Lung microvascular endothelial cell (primary cell): ENCODE measurements around the gene CHRND. TPM values are rescaled to one million over a fixed set of nuclear protein-coding genes. Genes with fewer than 3 reads are reported as not detected.

ENCODE experiments used
- DNase-seq, 2 donors: peaks; one replicate each; pipeline versions ENCODE4 v3.0.0 to v3.0.0-alpha.2; 2010; ENCODE audit warnings: low read depth in 2 of 2
- total RNA-seq: library from RNA; depleted of rRNA; stranded (reverse); fragments of >200 nt; gene quantifications from 2 replicates; pipeline ENCODE4 v1.2.1, GENCODE V29; 2014

CHRND gene
- total RNA-seq, 1 donor from 2014 or later: not detected

DNA sequence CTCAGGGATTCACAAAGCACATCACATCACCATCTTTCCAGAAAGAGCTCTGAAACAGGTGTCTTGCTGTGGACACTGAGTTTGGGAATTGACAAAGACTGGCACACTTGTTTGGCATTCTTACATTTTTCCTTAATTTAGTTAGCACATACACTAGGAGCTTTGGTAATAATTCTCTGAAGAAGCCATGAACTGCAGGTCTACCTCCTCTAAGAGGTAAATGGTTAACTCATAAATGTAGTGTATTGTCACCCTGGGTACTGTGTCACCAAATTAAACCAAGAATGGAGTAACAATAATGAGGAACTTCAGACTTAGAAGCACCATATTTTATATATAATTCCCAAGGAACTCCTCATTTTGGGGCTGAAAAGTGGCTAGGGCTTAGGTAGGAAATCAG lies 47.1 kb downstream of the CHRND start:
- no peak for DNase-seq

DNA sequence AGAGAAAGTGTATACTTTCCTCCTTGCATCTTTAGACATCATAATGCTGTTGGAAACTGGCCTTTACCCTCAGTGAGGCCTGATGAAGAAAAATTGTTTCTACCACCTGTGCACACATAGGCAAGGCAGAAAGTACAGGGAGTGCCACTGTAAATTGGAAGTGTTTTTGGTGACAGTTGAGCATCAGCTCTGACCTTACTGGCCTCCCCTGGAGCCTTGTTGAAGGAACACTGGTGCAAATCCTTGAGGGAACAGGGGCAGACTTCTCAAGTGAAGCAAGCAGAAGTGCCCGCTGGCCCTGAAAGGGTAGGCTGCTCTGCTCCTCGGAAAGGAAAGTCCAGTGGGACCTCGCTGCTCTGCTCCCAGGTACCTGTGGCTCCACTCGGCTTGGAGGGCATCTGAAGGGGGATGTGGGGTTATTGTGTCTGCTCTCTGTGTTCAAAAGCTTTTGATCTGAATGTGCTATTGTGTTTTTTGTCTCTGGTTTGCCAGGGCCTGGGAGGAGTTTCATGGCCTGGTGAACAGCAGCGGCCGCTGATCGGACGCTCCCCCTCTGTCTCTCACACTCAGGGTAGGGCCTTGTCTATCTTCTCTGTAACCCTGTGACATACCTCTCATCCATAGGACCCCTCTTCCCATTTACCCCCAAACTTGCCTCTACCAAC lies 47.9 kb downstream of the CHRND start:
- DNase-seq: no peak

DNA sequence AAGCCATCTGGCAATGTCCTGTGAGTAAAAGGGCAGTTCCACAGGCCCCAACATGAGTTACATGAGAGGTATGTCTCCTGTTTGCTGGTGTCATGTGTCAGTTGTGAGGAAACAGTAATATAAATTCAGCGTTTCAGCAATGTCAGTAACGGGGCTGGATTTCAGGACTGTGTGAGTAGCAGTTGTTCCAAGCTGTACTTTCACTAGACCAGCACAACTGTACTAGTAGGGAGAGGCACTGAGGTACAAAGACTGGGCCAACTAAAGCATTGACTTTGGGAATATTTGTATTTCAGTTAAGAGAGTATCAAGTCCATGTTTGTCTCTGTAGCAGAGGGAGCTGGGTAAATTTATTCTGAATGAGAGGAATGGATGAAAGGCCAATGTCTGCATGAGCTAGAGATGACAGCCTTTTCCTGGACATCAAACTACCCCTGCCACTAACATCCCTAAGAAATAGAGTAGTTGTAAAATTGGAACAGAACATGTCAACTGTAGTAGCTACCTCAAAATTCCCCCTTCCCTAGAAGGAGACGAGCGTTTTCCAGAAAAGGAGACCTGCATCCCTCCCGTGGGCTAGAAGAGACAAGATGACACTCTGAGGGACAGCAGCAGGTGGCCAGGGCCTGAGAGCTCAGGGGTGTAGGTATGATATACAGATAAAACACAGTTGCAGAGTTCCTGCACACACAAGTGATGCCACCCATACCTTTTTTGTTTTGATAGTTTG lies 48.9 kb downstream of the CHRND start:
- no peak for DNase-seq

DNA sequence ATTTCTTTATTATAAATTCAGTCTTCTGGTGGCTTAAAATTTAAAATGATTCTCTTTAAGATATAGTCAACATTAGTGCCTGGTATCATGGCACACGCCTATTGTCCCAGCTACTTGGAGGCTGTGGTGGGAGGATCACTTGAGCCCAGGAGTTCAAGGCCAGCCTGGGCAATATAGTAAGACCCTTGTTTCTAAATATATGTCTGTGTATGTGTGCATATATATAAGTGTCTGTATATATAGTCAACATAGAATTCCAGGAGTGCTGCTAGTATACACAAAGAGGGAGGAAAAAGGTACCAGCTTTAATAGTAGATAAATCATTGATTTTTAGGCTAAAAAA lies 49.4 kb downstream of the CHRND start:
- no peak for DNase-seq

DNA sequence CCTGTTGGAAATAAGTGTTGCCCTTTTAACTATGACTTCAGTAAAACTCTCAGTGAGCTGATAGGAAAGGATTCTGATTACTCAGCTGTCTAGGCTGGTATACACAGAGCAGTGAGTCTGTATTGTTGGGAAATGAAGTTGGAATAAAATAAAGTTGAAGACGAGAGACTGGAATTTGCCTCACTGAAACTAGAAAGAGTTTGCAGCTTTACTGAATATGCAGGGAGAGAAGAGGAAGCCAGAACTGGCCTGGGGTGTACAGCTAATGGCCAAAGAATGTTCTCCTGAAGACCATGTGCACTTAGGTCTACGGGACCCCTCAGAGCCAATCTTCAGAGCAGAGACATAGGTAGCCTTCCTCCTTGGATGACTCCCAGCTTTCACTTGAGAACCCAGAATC lies 51.0 kb downstream of the CHRND start:
- DNase-seq: no peak

DNA sequence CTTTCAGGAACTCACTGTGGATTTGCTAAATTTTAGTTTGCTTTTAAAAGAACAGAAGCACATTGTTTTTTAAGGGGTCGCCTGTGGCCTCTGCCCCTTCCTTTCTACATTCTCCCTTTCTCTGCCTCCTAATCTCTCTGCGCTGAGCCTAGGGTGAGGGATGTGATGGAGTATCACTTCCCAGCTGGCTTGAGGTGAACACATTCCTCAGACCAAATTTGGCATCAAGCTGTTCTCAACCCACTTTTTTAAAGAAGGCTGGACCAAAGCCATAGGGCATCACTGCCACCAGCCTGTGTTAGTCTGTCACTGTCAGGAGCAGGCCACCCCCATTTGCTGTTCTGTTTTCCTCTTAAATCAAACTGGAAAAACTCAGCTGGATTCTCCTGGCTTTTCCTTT lies 51.9 kb downstream of the CHRND start:
- no peak for DNase-seq

DNA sequence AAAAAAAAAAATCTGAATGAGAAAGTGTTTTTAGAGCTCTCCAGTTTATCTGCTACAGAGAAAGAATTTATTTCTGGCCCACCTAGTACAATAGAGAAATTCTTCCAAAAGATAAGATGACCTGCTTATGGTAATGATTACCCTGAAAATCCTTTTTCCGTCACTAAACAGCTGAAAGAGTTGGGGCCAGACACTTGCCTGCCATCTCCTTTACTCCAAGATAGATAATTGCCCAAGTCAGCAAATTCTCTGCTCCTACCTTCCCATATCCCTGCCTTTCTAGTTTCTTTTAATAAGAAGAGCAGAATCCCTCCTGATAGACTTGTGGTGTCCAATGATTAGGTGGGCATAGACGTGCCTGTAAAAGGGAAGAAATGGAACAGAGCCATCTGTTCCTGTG lies 52.7 kb downstream of the CHRND start:
- DNase-seq: no peak

DNA sequence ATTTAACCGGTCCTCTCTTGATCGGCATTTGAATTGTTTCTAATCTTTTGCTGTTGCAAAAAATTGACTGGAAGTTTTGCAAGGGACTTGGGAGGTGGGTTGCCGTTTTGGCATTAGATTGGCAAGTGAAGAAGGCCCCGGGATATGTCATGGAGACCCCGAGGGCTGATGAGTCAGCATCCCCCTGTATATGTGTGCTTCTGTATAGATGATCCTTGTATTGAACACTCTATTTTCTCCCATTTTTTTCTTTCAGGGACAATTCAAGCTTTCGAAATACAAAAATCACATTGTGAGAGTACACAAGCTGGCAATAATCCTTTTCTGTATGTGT lies 54.7 kb downstream of the CHRND start:
- no peak for DNase-seq

DNA sequence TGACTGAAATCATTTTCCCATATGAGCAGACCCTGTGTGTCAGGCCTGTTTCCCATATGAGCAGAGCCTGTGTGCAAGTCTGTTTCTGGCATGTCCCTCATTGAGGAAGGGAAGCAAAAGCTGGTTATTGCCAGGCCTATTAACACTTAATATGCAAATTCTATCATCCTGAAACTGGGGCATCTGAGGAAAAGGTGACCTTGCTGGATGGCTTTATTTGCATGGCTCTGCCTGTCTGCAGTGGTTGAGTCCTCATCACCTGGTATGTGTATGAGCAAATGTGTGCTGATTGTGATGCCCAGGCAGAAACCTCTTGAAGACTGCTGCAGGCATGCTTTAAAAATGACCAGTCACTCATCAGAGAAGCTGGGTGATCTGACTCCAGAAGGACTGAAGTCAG lies 55.8 kb downstream of the CHRND start:
- no peak for DNase-seq

DNA sequence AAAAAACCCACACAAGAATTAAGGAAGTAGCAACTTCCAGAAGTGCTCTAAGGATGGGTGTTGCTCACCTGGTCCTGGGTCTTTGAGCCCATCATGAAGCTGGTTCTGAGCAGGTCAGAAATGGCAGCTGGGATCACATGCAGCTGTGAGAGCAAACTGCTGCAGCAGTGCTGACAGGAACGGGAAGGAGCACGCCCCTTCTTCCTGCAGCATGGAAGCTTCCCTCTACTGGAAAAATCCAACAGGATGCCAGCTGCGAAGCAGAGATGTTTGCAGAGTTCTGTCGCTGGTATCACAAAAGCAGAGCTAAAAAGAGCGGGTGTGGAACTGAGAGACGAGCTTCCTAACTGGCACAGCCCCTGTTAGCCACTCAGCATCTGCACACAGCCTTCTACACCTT lies 58.3 kb downstream of the CHRND start:
- DNase-seq: peak; percentile 28 to 79

Other genes with a start within 250 kb of the CHRND start
- not detected in 2 replicates for gene ALPP, start 147.4 kb upstream of the CHRND start, total RNA-seq
- gene ALPG, start 119.3 kb upstream of the CHRND start, total RNA-seq: not detected in 2 replicates
- gene ALPI, start 70.0 kb upstream of the CHRND start, total RNA-seq: not detected in 2 replicates
- under 0.01 TPM in 1 of 2 replicates, not detected in the other for gene ECEL1, start 38.3 kb upstream of the CHRND start, total RNA-seq
- not detected in 2 replicates for gene PRSS56, start 5.8 kb upstream of the CHRND start, total RNA-seq
- not detected in 2 replicates for gene CHRNG, start 13.5 kb downstream of the CHRND start, total RNA-seq
- gene TIGD1, start 24.4 kb downstream of the CHRND start, total RNA-seq: 0.87 and 1.8 TPM in 2 replicates
- 97.6 and 108 TPM in 2 replicates for gene EIF4E2, start 24.5 kb downstream of the CHRND start, total RNA-seq
- gene EFHD1, start 107.4 kb downstream of the CHRND start, total RNA-seq: 0.20 TPM in 1 of 2 replicates, not detected in the other
- gene GIGYF2, start 171.2 kb downstream of the CHRND start, total RNA-seq: 29.9 and 48.0 TPM in 2 replicates